ENCODE data around the gene MICAL3.
"Not testable (repeated sequence)": the region's sequence is repeated elsewhere in the genome, so short reads cannot be mapped to it uniquely, and the experiment has no call there.

MICAL3 gene

DNA sequence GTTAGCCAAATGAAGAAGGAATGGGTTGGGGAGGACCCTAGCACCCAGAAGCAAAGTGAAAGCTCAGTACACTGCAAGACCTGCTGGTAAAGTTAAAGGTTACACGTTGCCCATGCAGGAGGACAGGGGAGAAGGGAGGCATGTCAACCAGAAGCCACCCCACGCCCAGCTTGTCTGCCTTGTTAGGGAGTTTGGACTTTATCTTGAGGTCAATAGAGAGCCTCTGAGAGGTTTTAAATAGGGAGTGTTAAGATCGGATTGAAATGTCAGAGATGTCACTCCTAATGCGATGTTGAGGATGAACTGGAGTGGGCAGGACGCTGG, 34.7 kb upstream of the MICAL3 start:
- DNase-seq (ENCODE audit: low spot score): no peak

DNA sequence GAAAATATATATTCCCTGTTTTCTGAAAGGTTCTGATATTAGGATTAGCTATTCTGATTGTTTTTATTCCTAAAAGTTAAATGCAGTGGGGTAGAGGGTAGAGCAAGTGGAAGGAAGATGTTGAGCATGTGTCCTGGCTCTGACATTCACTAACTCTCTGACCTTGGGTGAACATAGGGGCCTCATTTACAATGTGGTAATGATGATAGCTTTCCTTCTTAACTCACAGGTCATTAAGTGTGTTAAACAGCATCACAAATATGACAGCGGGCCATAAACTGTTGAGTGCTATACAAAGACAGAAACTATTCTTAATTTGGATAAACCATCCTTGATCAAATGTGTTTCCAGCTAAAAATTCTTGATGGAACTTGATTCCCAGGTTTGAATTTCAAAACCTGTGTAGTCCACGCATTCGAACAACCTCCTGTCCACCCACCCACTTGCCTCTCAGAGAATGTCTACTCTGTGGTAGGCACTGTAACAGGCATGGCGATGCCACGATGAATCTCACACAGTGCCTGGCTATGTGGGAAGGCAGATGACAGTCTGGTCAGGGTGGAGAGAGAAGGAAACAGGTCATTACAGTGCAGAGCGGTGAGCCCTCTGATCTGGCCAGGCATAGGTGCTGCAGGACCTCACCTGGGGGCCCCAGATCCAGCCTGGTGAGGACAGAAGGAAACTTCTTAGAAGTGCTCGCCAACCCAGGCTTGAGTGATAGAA, 34.2 kb upstream of the MICAL3 start:
- no peak for DNase-seq (ENCODE audit: low spot score)

DNA sequence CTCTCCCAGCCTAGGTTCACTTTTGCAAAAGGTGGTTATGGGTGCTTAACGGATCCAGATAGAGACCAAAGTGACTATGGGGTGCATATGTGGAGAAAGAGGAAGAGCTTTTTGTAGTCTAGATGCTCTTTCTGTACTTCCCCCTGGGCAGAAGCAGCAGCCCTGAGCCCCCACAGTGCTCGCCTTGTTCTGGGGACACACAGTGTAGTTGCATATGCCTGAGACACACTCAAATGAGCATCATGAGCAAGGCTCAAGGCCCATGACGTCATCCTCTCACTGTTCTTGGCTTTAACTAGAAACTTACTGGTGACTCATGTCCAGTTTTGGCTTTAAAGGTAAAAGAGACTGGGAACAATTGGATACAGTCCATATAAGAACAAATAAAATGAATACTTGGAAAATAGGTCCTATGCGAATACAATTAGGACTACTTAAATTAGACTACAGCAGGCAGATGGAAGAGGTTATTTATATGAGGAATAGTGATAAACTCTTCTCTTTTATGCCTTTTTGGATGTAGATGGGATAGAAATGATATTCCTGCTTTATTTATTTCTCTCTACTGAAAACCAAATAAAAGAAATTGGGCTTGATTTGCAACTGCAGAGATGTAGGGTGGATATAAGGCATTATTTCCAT, 33.3 kb upstream of the MICAL3 start:
- DNase-seq (ENCODE audit: low spot score): no peak

DNA sequence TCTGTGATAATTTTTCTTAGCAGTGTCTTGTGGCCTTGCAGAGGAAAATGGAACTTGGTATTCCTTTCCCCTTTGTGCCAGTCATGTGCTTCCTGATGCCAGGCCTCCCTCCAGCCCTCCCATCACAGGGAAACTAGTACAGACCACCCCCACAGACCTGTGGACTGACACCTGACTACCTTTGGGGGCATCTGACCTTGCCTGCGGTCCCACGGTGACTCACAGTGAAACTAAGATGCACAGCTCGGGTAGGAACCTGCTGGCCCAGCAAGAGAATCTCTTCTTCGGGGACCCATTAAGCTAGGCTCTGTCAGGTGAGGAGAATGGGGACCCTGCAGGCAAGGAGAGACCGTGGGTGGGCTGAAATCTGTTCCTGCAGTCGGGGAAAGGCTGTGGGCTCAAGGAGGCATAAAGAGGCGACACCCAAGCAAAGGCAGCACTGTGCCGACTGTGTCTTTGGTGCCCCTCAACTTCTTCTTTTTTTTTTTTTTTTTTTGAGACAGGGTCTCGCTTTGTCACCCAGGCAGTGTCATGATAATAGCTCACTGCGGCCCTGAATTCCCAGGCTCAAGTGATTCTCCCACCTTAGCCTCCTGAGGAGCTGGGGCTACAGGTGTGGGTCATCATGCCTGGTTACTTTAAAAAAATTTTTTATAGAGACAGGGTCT, 32.6 kb upstream of the MICAL3 start:
- no peak for DNase-seq (ENCODE audit: low spot score)

DNA sequence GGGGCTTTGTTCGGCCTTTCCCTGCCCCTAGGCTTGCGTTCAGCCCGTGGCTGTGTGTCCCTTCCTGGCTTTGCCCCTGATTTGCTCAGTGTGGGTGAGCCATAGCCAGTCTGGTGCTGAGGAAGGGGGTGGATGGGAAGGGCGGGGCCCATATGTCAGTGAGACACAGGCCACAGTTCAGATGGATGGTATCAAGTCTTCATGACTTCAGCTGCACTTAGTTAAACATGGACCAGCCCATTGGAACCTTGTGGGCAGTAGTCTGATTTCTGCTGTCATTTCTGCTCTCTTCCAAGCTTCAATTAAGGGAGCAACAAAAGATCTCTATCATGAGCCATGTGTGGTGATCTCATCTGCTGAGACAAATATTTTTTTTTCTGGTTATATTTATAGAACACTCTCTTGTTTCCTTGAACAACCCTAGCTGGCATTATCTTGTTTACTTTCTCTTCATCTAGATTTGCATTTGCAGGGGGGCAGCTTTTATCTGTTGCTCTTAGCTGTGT, 31.9 kb upstream of the MICAL3 start:
- no peak for DNase-seq (ENCODE audit: low spot score)

DNA sequence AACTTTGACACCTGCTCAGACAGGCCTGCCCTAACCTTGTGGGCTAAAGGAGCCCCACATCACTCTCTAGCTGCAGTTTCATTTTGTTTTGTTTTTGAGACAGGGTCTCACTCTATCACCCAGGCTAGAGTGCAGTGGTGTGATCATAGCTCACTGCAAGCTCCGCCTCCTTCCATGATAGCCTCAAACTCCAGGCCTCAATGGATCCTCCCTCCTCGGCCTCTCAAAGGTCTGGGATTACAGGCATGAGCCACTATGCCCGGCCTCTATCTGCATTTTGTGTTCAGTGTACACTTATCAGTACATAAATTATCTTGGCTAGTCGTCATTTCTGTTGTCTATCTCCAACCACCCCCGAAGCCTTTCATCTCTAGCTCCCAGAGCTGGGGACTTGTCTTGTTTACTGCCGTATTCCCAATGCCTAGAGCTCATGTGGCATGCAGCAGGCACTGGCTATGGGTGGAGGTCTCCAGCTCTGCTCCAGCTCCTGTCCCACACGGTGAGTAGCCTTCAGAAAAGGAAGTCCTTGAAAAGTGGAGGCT, 31.3 kb upstream of the MICAL3 start:
- no peak for DNase-seq (ENCODE audit: low spot score)

DNA sequence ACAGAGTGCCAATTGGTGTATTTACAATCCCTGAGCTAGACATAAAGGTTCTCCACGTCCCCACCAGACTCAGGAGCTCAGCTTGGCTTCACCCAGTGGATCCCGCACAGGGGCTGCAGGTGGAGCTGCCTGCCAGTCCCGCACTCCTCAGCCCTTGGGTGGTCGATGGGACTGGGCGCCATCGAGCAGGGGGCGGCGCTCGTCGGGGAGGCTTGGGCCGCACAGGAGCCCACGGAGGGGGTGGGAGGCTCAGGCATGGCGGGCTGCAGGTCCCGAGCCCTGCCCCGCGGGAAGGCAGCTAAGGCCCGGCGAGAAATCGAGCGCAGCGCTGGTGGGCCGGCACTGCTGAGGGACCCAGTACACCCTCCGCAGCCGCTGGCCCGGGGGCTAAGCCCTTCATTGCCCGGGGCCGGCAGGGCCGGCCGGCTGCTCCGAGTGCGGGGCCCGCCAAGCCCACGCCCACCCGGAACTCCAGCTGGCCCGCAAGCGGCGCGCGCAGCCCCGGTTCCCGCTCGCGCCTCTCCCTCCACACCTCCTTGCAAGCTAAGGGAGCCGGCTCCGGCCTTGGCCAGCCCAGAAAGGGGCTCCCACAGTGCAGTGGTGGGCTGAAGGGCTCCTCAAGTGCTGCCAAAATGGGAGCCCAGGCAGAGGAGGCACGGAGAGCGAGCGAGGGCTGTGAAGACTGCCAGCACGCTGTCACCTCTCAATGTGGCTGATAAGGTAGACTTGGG, 29.0 kb upstream of the MICAL3 start:
- DNase-seq (ENCODE audit: low spot score): not testable (repeated sequence)

DNA sequence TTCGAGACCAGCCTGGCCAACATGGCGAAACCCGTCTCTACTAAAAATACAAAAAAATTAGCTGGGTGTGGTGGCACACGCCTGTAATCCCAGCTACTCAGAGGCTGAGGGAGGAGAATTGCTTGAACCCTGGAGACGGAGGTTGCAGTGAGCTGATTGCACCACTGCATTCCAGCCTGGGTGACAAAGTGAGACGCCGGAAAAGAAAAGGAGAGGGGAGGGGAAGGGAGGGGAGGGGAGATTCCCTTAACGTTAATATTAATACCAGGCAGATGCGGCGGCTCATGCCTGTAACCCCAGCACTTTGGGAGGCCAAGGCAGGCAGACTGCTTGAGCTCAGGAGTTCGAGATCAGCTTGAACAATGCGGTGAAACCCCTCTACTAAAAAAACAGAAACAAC, 26.8 kb upstream of the MICAL3 start:
- not testable (repeated sequence) for DNase-seq (ENCODE audit: low spot score)

DNA sequence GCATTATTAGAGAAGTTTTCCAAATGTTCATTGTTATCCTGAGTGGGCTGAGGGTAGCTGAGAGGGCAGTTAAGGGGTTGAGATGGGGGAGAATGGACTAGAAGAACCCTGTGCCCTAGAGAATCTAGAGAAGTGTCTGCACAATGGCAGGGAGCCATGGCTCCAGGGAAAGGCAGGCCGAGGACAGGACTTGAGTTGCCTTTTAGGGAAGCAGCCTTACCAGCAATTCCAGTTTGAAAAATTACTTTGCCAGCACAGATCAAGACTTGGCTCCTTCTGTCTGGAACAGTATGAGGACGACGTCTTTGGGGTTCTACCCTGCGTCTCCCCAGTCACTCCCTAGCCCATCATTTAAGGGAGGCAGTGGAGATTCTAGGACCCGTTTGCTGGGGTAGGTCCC, 25.7 kb upstream of the MICAL3 start:
- no peak for DNase-seq (ENCODE audit: low spot score)

DNA sequence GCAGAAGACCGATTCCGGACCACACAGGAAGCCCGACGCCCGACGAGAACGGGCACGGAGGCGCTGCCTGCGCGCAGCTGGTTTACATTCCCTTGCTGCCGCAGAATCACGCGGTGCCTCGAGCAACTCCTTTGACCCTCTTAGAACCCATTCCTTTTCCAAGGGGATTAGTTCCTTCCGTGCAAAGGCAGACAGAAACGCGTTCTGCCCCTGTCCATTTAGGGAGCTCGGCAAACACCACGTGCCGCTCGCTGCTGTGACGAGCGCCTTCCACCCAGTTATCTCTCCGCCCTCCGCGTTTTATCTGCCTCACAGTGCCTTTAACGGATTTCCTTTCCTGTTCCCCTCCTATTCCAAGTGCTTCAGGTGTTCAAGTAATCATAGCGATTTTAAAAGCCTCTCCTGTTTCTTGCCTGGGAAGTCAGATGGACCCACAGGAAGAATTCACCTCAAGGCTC, 24.1 kb upstream of the MICAL3 start:
- DNase-seq (ENCODE audit: low spot score): no peak

DNA sequence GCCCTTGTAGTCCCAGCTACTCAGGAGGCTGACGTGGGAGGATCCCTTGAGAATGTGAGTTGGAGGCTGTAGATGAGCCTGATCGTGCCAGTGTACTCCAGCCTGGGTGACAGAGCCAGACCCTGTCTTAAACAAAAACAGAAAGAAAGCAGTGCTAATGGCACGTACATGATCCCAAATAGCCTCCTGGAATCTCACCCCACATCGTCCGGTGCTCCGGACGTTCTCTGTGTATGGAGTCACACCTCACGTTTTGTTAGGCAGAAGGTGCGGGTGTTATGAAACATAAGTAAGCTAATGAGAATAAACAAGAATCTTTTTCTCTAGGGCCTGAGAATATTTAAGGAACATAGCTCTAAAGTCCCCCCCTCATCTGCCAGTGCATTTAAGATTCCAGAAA, 23.7 kb upstream of the MICAL3 start:
- DNase-seq (ENCODE audit: low spot score): no peak

DNA sequence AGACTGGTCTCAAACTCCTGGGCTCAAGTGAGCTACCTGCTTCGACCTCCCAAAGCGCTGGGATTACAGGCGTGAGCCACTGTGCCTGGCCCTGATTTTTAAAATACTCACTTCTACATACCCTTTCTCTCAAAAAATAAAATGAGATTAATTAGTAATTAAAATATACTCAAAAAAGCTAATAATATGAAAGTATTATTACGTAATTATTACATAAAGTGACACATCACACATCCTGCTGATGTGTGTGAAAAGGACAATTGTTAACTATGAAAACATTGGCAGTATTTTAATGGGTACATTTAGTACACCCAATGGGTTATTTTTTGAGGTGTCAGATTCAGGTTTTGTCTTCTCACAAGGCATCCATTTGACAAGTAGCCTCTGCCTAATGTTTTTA, 21.4 kb upstream of the MICAL3 start:
- no peak for DNase-seq (ENCODE audit: low spot score)

DNA sequence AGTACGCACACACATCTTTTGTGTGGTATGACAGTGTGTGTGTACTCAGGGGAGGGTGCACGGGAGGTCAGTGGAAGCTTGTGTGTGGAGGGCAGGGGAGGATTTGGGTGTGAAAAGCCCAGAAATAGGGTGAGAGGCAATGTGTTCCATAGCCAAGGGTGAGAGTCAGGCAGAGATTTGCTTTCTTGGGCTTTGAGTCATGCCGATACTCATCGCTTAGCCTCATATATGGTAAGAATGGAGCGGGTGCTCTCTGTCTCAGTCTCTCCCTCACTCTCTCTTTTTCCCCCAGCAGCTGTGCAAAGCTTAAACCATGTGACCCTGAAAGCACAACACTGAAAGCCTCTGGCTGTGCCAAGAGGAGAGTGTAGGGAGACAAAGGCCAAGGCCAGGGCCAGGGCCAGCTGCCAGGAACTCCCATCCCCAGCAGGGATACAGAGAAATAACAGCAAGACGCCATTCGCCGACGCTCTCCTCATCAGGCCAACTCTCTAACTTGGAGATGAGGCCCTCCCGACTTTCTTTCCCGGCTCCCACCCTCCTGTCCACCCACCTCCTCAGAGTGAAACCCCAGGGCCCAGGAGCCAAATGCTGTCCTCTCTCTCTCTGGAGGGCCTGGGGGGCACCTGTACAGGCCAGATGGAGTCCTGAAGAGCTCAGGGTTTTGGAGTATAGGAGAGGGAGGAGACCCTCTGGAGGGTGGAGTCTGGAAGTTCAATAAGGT, 20.3 kb upstream of the MICAL3 start:
- DNase-seq (ENCODE audit: low spot score): no peak

DNA sequence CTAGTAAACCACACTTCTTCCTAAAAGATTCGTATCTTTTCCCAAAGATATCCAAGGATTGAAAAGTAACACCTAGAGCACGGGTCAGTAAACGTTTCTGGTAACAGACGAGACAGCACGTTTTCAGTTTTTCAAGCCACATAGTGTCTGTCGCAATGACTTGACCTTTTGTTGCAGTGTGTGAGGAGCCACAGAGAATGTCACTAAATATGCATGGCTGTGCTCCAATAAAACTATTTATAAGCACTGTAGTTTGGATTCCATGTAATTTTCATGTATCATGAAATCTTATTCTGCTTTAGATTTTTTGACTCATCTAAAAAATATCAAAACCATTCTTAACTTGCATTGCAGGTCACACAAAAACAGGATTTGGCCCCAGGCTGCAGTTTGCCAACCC, 18.3 kb upstream of the MICAL3 start:
- no peak for DNase-seq (ENCODE audit: low spot score)

DNA sequence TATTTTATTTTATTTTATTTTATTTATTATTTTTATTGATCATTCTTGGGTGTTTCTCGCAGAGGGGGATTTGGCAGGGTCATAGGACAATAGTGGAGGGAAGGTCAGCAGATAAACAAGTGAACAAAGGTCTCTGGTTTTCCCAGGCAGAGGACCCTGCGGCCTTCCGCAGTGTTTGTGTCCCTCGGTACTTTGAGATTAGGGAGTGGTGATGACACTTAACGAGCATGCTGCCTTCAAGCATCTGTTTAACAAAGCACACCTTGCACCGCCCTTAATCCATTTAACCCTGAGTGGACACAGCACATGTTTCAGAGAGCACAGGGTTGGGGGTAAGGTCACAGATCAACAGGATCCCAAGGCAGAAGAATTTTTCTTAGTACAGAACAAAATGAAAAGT, 16.5 kb upstream of the MICAL3 start:
- not testable (repeated sequence) for DNase-seq (ENCODE audit: low spot score)

DNA sequence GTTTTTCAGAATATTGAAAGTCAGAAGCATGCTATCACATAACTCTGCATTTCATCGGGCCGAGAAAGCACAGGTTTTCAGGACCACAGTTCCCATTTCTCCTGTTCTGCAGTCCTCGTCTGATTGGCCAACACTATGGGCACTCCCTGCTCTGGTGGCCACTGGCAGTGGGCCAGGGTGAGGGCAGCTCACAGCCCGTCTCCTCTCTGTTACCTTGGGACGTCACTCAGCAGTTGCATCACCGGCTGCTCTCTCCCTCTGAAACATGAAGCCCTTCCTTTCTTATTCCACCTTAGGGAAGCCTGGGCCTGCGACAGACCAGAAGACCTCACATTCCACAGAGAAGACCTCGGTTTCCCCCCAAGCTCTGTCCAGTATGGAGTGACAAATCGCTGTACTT, 11.4 kb upstream of the MICAL3 start:
- no peak for DNase-seq (ENCODE audit: low spot score)

DNA sequence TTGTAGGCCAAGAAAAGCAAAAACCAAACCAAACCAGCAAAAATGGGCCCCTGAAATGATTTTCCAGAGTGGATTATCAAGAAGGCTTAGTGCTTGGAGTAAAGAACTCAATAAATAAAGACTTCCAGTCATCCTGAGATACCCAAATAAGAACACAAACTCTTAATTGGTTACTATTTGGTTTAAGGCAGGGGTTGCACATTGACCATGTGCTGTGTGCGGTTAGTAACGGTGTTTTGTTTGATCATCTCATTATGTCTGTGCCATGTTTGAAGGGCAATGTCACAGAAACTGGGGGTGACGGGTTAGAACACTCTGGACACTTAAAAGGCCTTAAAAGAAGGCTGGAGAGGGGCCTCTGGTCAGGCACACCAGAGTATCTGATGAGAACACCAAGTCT, 9.7 kb upstream of the MICAL3 start:
- no peak for DNase-seq (ENCODE audit: low spot score)

DNA sequence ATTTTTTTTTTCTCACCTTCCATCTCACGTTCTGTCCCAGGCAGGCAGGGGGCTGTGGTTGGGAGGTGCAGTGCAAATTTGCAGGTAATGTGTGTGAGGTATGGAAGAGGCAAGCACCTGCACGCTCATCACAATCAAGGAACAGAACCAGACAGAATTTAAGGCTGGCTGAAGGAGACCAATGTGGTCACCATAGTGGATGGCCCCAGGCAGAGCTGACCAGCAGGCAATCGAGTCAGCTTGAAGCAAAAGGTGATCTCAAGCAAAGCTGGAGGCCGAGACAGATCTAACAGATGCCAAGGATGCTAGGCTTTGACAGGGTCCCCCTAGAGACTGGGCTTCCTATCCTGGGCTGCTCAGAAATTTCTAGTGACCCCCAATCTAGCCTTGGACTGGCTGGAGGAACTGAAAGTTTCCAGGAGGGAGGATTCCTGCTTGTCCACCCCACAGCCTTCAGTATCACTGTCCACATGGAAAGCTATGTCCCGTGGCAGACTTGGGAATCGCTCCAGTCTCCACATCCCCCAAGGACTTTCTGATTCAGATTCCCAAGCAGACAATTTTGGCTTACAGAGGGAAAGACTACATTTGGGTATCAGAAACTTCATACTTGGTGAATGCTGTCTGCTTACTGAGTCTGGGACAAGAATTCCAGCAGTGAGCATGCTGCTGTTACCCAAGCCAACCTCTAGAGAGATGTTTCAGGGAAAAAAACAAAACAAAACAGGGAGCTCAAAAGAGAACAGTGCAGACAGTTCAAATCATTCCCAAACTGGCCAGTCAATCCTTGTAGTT, 9.0 kb upstream of the MICAL3 start:
- no peak for DNase-seq (ENCODE audit: low spot score)

DNA sequence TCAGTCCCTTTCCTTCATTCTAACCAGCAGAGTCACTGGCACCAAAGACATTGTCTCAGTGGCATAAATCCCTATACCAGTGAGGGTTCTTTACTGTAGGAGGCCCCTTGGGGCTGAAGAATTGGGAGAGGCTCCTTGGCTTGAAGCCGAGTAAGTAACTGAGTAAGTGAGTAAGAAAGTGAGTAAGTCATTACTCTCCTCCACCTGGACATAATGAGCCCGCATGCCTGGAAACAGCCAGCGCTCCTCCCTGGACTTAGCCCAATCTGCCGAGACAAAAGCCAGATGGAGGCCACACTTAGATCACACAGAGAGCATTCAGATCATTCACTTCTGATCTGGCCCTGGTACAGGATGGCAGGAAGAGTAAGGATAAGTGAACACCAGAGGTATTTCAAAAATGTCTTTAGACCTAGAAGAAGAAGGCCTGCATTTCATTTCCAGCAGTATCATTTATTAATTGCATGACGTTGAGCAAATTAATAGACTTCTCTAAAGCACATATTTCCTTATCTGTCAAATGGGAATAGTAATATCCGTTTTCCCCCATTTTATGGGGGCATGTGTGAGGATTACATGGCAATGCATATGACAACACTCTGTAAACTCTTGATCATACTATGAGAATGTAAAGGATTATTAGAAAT, 8.2 kb upstream of the MICAL3 start:
- DNase-seq (ENCODE audit: low spot score): no peak

DNA sequence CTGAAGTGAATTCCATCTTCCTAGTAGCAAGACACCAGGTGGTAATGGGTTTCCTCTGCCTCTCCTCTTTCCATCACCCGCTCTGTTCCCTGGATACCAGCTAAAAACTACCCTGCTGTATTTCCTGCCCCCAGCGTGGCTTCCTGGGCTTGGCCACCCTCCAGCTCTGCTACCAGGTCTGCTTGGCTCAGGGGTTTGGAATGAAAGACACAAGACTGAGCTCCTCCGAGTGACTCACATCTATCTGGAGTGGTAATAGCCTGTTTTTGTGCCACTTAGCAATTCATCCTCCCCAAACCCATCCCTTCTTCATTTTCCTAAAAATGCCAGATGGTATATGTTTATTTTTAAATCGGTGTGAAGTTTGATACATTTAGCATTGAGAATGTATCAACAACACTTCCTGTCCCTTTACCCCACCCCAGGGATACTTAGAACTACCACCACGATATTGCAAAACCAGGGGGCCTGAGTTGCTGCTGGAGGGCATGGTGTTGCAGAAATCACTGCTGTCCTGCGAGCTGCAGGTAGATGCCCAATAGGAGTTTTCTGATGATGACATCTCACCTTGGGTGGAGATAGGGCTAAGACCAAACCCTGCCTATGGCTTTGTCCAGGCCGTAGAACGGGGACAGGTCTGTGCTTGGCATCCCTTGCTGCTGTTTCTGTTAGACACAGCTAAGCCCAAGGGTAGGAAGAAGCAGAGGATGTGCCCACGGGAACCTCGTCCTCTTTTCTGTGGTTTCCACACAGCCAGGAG, 7.5 kb upstream of the MICAL3 start:
- DNase-seq (ENCODE audit: low spot score): no peak

Measured in hematopoietic multipotent progenitor cell treated with erythropoietin and hydrocortisone succinate and interleukin-3 and kit ligand, for 15 days (in vitro differentiated cells).